WTC11 (cell line): ENCODE measurements around the gene DNMT3A. TPM values are rescaled to one million over a fixed set of nuclear protein-coding genes. Genes with fewer than 3 reads are reported as not detected.

Experiments used
- ATAC-seq: fragments of 200-7000 bp; cut with Tn5 transposase; 2 replicates; pipeline ENCODE4 v1.10.0; 2021; ENCODE audit warnings: mild to moderate bottlenecking, moderate library complexity
- CTCF ChIA-PET: fragments of 300-600 bp; sonication (Branson Sonifier 250); formaldehyde crosslinking; loops from one replicate; lab custom pipeline; 2021; ENCODE audit warnings: antibody characterized with exemption; lab: Charles Lee
- POLR2A ChIA-PET: fragments of 350-600 bp; sonication (Branson Sonifier 250); formaldehyde crosslinking; loops from one replicate; lab custom pipeline; 2021; ENCODE audit warnings: antibody characterized with exemption; lab: Charles Lee
- DNase-seq: peaks from one replicate; pipeline ENCODE4 v3.0.0; 2021; ENCODE audit warnings: low spot score
- H3K27ac Mint-ChIP-seq: 2 replicates; pipeline ENCODE4 v1.8.0; 2021; ENCODE audit warnings: mixed read lengths
- H3K27me3 Mint-ChIP-seq: 2 replicates; pipeline ENCODE4 v1.8.0; 2021; ENCODE audit warnings: low read depth, mild to moderate bottlenecking, moderate library complexity, mixed read lengths
- H3K36me3 Mint-ChIP-seq: 2 replicates; pipeline ENCODE4 v1.8.0; 2021; ENCODE audit warnings: mixed read lengths
- H3K4me1 Mint-ChIP-seq: 2 replicates; pipeline ENCODE4 v1.8.0; 2022; ENCODE audit warnings: mixed read lengths
- H3K4me3 Mint-ChIP-seq: 2 replicates; pipeline ENCODE4 v1.8.0; 2021; ENCODE audit warnings: mild to moderate bottlenecking, moderate library complexity, mixed read lengths
- H3K9me3 Mint-ChIP-seq: 2 replicates; pipeline ENCODE4 v1.8.0; 2021; ENCODE audit warnings: mixed read lengths
- E2F1 ChIP-seq: sonication (generic); formaldehyde crosslinking; IDR thresholded peaks from 2 replicates; pipeline ENCODE4 v1.8.0; 2022; ENCODE audit warnings: mild to moderate bottlenecking, missing genetic modification reagents
- ELF4 ChIP-seq: sonication (generic); formaldehyde crosslinking; IDR thresholded peaks from 2 replicates; pipeline ENCODE4 v1.8.1; 2022; ENCODE audit warnings: low read depth, mild to moderate bottlenecking, moderate library complexity, missing genetic modification reagents
- ETV6 ChIP-seq: sonication (generic); formaldehyde crosslinking; IDR thresholded peaks from 2 replicates; pipeline ENCODE4 v1.8.1; 2022; ENCODE audit warnings: mild to moderate bottlenecking, missing genetic modification reagents
- IRF2 ChIP-seq: sonication (generic); formaldehyde crosslinking; IDR thresholded peaks from 2 replicates; pipeline ENCODE4 v1.8.0; 2022; ENCODE audit warnings: low read depth, missing genetic modification reagents, borderline replicate concordance
- MXD4 ChIP-seq: fragments of 250-450 bp; sonication (Bioruptor Pico); IDR thresholded peaks from 2 replicates; pipeline ENCODE4 v1.8.0; 2021; ENCODE audit warnings: mild to moderate bottlenecking, moderate library complexity, borderline replicate concordance
- NFATC4 ChIP-seq: fragments of 250-450 bp; sonication (Bioruptor Pico); IDR thresholded peaks from 2 replicates; pipeline ENCODE4 v1.9.0; 2021; ENCODE audit warnings: mild to moderate bottlenecking
- NR2C2 ChIP-seq: sonication (generic); formaldehyde crosslinking; IDR thresholded peaks from 2 replicates; pipeline ENCODE4 v1.8.0; 2022; ENCODE audit warnings: mild to moderate bottlenecking, missing genetic modification reagents
- ZNF138 ChIP-seq: sonication (generic); formaldehyde crosslinking; conservative IDR thresholded peaks from 2 replicates; pipeline ENCODE4 v1.8.1; 2022; ENCODE audit warnings: mild to moderate bottlenecking, moderate library complexity, missing genetic modification reagents
- ZNF396 ChIP-seq: fragments of 250-450 bp; sonication (Bioruptor Pico); IDR thresholded peaks from 2 replicates; pipeline ENCODE4 v1.8.0; 2021; ENCODE audit warnings: mild to moderate bottlenecking, moderate library complexity, borderline replicate concordance
- ZNF532 ChIP-seq: fragments of 250-450 bp; sonication (Bioruptor Pico); IDR thresholded peaks from 2 replicates; pipeline ENCODE4 v1.9.0; 2021; ENCODE audit warnings: mild to moderate bottlenecking, borderline replicate concordance
- total RNA-seq: library from RNA; stranded (reverse); gene quantifications from 3 replicates; pipeline ENCODE4 v1.2.3, GENCODE V29; 2021
- TF ChIP-seq, protein P1 (sequence below): sonication (generic); formaldehyde crosslinking; conservative IDR thresholded peaks from 2 replicates; pipeline ENCODE4 v1.8.1; 2022; ENCODE audit warnings: mild to moderate bottlenecking, missing genetic modification reagents
- TF ChIP-seq, protein P2 (sequence below): fragments of 250-450 bp; sonication (Bioruptor Pico); IDR thresholded peaks from 2 replicates; pipeline ENCODE4 v1.9.0; 2021; ENCODE audit warnings: moderate library complexity, mild to moderate bottlenecking, inconsistent platforms, borderline replicate concordance
- TF ChIP-seq, protein P3 (sequence below): sonication (generic); formaldehyde crosslinking; IDR thresholded peaks from 2 replicates; pipeline ENCODE4 v1.8.0; 2022; ENCODE audit warnings: mild to moderate bottlenecking, missing genetic modification reagents
- TF ChIP-seq, protein P4 (sequence below): fragments of 250-450 bp; sonication (Bioruptor Pico); IDR thresholded peaks from 2 replicates; pipeline ENCODE4 v1.8.0; 2021; ENCODE audit warnings: mild to moderate bottlenecking
- TF ChIP-seq, protein P5 (sequence below): fragments of 250-450 bp; sonication (Bioruptor Pico); IDR thresholded peaks from 2 replicates; pipeline ENCODE4 v1.9.0; 2021; ENCODE audit warnings: mild to moderate bottlenecking
- TF ChIP-seq, protein P6 (sequence below): sonication (generic); formaldehyde crosslinking; IDR thresholded peaks from 2 replicates; pipeline ENCODE4 v1.8.1; 2022; ENCODE audit warnings: mild to moderate bottlenecking, moderate library complexity, missing genetic modification reagents
- TF ChIP-seq, protein P7 (sequence below): sonication (generic); formaldehyde crosslinking; IDR thresholded peaks from 2 replicates; pipeline ENCODE4 v1.8.0; 2022; ENCODE audit warnings: missing genetic modification reagents

The DNMT3A gene
- total RNA-seq, 1 experiment from 2014 or later: 154 TPM

DNA sequence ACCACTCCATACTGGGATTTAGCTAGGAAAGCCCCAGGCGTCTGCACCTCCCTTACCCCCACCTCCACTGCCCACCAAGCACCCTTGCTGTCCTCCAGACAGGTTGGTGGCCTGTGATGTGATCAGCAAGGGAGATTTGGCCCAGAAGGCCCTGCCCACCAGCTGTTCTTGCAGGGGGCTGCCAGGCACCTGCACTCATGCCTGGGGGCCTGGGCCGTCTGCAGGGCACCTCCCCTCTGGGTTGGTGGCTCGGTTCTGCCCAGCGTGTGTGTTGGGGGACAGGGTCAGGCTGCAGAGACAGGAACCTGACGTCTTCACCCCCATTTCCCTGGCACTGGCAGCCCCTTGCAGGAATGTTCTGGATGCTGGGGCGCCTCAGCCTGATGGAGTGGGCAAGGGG lies 5.8 kb downstream of the DNMT3A start:
- no peak overlapping the region for H3K4me3 Mint-ChIP-seq
- no peak for ATAC-seq
- CTCF ChIA-PET: interaction anchor here (0.5 to 8.8 kb wide), 10 partner anchors 13 to 361 kb away, joined by 3 to 74 read pairs (median 6); no protein-coding TSS in a partner anchor
- no peaks in the 10 kb centered on the region for H3K27me3 Mint-ChIP-seq
- no peaks in the 10 kb centered on the region for H3K9me3 Mint-ChIP-seq
- DNase-seq: no peak
- H3K27ac Mint-ChIP-seq: no peak overlapping the region
- no peak for TF ChIP-seq E2F1 (CRISPR knock-in tag)
- no peak for TF ChIP-seq NFATC4 (CRISPR knock-in tag)
- TF ChIP-seq, protein P1, sequence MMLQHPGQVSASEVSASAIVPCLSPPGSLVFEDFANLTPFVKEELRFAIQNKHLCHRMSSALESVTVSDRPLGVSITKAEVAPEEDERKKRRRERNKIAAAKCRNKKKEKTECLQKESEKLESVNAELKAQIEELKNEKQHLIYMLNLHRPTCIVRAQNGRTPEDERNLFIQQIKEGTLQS: no peak
- TF ChIP-seq, protein P2, sequence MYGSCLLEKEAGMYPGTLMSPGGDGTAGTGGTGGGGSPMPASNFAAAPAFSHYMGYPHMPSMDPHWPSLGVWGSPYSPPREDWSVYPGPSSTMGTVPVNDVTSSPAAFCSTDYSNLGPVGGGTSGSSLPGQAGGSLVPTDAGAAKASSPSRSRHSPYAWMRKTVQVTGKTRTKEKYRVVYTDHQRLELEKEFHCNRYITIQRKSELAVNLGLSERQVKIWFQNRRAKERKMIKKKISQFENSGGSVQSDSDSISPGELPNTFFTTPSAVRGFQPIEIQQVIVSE (CRISPR knock-in tag): no peak
- no peak for TF ChIP-seq MXD4 (CRISPR knock-in tag)
- TF ChIP-seq, protein P3, sequence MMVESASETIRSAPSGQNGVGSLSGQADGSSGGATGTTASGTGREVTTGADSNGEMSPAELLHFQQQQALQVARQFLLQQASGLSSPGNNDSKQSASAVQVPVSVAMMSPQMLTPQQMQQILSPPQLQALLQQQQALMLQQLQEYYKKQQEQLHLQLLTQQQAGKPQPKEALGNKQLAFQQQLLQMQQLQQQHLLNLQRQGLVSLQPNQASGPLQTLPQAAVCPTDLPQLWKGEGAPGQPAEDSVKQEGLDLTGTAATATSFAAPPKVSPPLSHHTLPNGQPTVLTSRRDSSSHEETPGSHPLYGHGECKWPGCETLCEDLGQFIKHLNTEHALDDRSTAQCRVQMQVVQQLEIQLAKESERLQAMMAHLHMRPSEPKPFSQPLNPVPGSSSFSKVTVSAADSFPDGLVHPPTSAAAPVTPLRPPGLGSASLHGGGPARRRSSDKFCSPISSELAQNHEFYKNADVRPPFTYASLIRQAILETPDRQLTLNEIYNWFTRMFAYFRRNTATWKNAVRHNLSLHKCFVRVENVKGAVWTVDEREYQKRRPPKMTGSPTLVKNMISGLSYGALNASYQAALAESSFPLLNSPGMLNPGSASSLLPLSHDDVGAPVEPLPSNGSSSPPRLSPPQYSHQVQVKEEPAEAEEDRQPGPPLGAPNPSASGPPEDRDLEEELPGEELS (CRISPR knock-in tag): no peak
- TF ChIP-seq ZNF532: no peak
- no peak for TF ChIP-seq ELF4
- TF ChIP-seq ZNF138 (CRISPR knock-in tag): no peak
- no peak for TF ChIP-seq ZNF396 (CRISPR knock-in tag)
- TF ChIP-seq, protein P4, sequence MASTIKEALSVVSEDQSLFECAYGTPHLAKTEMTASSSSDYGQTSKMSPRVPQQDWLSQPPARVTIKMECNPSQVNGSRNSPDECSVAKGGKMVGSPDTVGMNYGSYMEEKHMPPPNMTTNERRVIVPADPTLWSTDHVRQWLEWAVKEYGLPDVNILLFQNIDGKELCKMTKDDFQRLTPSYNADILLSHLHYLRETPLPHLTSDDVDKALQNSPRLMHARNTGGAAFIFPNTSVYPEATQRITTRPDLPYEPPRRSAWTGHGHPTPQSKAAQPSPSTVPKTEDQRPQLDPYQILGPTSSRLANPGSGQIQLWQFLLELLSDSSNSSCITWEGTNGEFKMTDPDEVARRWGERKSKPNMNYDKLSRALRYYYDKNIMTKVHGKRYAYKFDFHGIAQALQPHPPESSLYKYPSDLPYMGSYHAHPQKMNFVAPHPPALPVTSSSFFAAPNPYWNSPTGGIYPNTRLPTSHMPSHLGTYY (CRISPR knock-in tag): no peak
- TF ChIP-seq, protein P5, sequence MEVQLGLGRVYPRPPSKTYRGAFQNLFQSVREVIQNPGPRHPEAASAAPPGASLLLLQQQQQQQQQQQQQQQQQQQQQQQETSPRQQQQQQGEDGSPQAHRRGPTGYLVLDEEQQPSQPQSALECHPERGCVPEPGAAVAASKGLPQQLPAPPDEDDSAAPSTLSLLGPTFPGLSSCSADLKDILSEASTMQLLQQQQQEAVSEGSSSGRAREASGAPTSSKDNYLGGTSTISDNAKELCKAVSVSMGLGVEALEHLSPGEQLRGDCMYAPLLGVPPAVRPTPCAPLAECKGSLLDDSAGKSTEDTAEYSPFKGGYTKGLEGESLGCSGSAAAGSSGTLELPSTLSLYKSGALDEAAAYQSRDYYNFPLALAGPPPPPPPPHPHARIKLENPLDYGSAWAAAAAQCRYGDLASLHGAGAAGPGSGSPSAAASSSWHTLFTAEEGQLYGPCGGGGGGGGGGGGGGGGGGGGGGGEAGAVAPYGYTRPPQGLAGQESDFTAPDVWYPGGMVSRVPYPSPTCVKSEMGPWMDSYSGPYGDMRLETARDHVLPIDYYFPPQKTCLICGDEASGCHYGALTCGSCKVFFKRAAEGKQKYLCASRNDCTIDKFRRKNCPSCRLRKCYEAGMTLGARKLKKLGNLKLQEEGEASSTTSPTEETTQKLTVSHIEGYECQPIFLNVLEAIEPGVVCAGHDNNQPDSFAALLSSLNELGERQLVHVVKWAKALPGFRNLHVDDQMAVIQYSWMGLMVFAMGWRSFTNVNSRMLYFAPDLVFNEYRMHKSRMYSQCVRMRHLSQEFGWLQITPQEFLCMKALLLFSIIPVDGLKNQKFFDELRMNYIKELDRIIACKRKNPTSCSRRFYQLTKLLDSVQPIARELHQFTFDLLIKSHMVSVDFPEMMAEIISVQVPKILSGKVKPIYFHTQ: no peak
- TF ChIP-seq ETV6 (CRISPR knock-in tag): no peak
- TF ChIP-seq, protein P6, sequence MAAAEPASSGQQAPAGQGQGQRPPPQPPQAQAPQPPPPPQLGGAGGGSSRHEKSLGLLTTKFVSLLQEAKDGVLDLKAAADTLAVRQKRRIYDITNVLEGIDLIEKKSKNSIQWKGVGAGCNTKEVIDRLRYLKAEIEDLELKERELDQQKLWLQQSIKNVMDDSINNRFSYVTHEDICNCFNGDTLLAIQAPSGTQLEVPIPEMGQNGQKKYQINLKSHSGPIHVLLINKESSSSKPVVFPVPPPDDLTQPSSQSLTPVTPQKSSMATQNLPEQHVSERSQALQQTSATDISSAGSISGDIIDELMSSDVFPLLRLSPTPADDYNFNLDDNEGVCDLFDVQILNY: no peak
- no peak for TF ChIP-seq NR2C2 (CRISPR knock-in tag)
- TF ChIP-seq IRF2 (CRISPR knock-in tag): no peak
- TF ChIP-seq, protein P7, sequence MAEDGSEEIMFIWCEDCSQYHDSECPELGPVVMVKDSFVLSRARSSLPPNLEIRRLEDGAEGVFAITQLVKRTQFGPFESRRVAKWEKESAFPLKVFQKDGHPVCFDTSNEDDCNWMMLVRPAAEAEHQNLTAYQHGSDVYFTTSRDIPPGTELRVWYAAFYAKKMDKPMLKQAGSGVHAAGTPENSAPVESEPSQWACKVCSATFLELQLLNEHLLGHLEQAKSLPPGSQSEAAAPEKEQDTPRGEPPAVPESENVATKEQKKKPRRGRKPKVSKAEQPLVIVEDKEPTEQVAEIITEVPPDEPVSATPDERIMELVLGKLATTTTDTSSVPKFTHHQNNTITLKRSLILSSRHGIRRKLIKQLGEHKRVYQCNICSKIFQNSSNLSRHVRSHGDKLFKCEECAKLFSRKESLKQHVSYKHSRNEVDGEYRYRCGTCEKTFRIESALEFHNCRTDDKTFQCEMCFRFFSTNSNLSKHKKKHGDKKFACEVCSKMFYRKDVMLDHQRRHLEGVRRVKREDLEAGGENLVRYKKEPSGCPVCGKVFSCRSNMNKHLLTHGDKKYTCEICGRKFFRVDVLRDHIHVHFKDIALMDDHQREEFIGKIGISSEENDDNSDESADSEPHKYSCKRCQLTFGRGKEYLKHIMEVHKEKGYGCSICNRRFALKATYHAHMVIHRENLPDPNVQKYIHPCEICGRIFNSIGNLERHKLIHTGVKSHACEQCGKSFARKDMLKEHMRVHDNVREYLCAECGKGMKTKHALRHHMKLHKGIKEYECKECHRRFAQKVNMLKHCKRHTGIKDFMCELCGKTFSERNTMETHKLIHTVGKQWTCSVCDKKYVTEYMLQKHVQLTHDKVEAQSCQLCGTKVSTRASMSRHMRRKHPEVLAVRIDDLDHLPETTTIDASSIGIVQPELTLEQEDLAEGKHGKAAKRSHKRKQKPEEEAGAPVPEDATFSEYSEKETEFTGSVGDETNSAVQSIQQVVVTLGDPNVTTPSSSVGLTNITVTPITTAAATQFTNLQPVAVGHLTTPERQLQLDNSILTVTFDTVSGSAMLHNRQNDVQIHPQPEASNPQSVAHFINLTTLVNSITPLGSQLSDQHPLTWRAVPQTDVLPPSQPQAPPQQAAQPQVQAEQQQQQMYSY: no peak
- peaks cover 67% of the 10 kb centered on the region for H3K4me1 Mint-ChIP-seq
- no peaks in the 10 kb centered on the region for H3K36me3 Mint-ChIP-seq
- POLR2A ChIA-PET: interaction anchor here (1.8 kb wide), 1 partner anchor 21 kb away, joined by 7 read pairs; no protein-coding TSS in a partner anchor
